Upper lobe of left lung (tissue), 6 donors: ENCODE data around the gene HPCAL1. TPM values are rescaled to one million over a fixed set of nuclear protein-coding genes. Genes with fewer than 3 reads are reported as not detected.
A peak's percentile ranks its signal among the peaks of the same experiment; 100 is the strongest.
"Not testable (repeated sequence)": the region's sequence is repeated elsewhere in the genome, so short reads cannot be mapped to it uniquely, and the experiment has no call there.

Experiments
- ATAC-seq, 2 donors: fragments of 200-7000 bp; cut with Tn5 transposase; one replicate each; pipeline ENCODE4 v1.9.1; 2022; ENCODE audit warnings: mild to moderate bottlenecking in 2 of 2, moderate library complexity in 2 of 2; ENCODE audit not compliant: low FRiP score in 2 of 2
- DNase-seq, 2 donors: peaks; one replicate each; pipeline ENCODE4 v3.0.0-alpha.2; 2019 to 2020
- H3K27ac ChIP-seq, 4 donors: fragments of 200-600 bp; sonication (generic); one replicate each; pipeline ENCODE4 v1.5.1; 2016 to 2019
- H3K27me3 ChIP-seq, 4 donors: fragments of 200-600 bp; sonication (generic); one replicate each; pipeline ENCODE4 v1.5.1; 2017 to 2019
- H3K36me3 ChIP-seq, 4 donors: fragments of 200-600 bp; sonication (generic); one replicate each; pipeline ENCODE4 v1.5.1; 2016 to 2019
- H3K4me1 ChIP-seq, 4 donors: fragments of 200-600 bp; sonication (generic); one replicate each; pipeline ENCODE4 v1.5.1; 2018 to 2019
- H3K4me3 ChIP-seq, 4 donors: fragments of 200-600 bp; sonication (generic); one replicate each; pipeline ENCODE4 v1.5.1; 2017 to 2019; ENCODE audit warnings: mild to moderate bottlenecking in 2 of 4, moderate library complexity in 1 of 4
- H3K9me3 ChIP-seq, 4 donors: fragments of 200-600 bp; sonication (generic); one replicate each; pipeline ENCODE4 v1.5.1; 2018 to 2019
- CTCF ChIP-seq, 6 experiments: fragments of 450-650 bp in 4 of 6; fragments of 200-600 bp in 2 of 6; sonication (generic) in 2 of 6; IDR thresholded peaks; one replicate each; pipeline ENCODE4 v1.5.1; 2016 to 2019; ENCODE audit warnings: antibody characterized with exemption in 6 of 6
- EP300 ChIP-seq, 4 donors: sonication (generic); formaldehyde crosslinking; IDR thresholded peaks; one replicate each; pipeline ENCODE4 v1.5.1; 2017; ENCODE audit warnings: antibody characterized with exemption in 4 of 4, control low read depth in 2 of 4
- POLR2A ChIP-seq, 4 donors: fragments of 450-650 bp; IDR thresholded peaks; one replicate each; pipeline ENCODE4 v1.5.1; 2016 to 2017; ENCODE audit warnings: antibody characterized with exemption in 4 of 4, mild to moderate bottlenecking in 2 of 4
- POLR2AphosphoS5 ChIP-seq, 2 donors: sonication (generic); formaldehyde crosslinking; IDR thresholded peaks; one replicate each; pipeline ENCODE4 v1.5.1; 2017; ENCODE audit warnings: antibody characterized with exemption in 2 of 2
- WGBS, 2 donors: methylation state at CpG; one replicate each; pipeline ENCODE4 v1.1.5; 2017 to 2018; 5-methylcytosine and 5-hydroxymethylcytosine counted together
- total RNA-seq, 6 donors: library from RNA; depleted of rRNA in 4 of 6; stranded (reverse); fragments of >200 nt in 4 of 6; gene quantifications; one replicate each; pipeline versions ENCODE4 v1.1.0 to v1.2.1, GENCODE V29; 2016 to 2021
- donor health status: DM: no; HTN: no; CAD: no; lungs with moderate emphysema.
- donor health status: DM: no; HTN: yes; CAD: no; lungs with severe emphysema.

HPCAL1 gene
- total RNA-seq, 6 donors from 2014 or later, result 131 to 481 (median 261) TPM

- Histone ChIP-seq H3K9me3 (no peaks in the 10 kb centered on the region), H3K27me3 (no peaks in the 10 kb centered on the region), H3K4me1 (peaks cover 13 to 19% (median 17%) of the 10 kb centered on the region in 4 donors), H3K36me3 (no peaks in the 10 kb centered on the region), H3K4me3 (no peak overlapping the region), H3K27ac (no peak overlapping the region)
- ATAC-seq, result no peak
- 86% methylated on average over 17 of the region's 17 CpGs for WGBS, 2 donors
- TF ChIP-seq POLR2AphosphoS5 (IDR thresholded peaks at IDR 0.05) (no peak), EP300 (IDR thresholded peaks at IDR 0.05) (no peak), CTCF (IDR thresholded peaks at IDR 0.05) (no peak), POLR2A (IDR thresholded peaks at IDR 0.05) (no peak)
- no peak for DNase-seq
Measured at GRCh38 chr2:10452956-10453904, 150.5 kb downstream of the HPCAL1 start.

GRCh38 chr2:10453905-10454298 lies 151.2 kb downstream of the HPCAL1 start:
- H3K9me3 ChIP-seq, result no peaks in the 10 kb centered on the region
- WGBS, 2 donors, result 76% methylated on average over 4 of the region's 9 CpGs; no CpG with 5 or more reads in 1 of the 2 donors

DNA sequence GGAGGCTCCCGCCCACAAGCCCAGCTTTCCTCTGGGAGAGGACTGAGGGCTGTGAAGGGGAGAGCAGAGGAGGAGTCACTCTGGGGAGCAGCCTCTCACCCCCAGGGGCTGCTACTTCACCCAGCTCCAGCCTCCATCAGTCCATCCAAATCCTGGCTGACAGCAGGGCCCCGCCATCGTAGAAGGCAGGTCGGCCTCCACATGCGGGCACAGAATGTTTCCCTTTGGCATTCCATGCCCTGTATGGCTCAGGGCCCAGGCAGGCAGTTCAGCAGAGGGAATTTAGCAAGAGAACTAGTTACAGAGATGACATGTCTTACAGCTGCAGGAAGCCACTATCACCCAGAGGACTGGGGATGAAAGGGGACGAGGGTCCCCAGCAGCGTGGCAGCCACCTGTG lies 151.8 kb downstream of the HPCAL1 start:
- no peak for ATAC-seq
- TF ChIP-seq CTCF (IDR thresholded peaks at IDR 0.05) (no peak), EP300 (IDR thresholded peaks at IDR 0.05) (no peak), POLR2A (IDR thresholded peaks at IDR 0.05) (no peak), POLR2AphosphoS5 (IDR thresholded peaks at IDR 0.05) (no peak)

More at GRCh38 chr2:10453905-10454298, 151.2 kb downstream of the HPCAL1 start:
- H3K4me1 ChIP-seq, result peaks cover 10 to 16% (median 14%) of the 10 kb centered on the region in 4 donors
- DNase-seq, result peak in 1 of 2 donors; percentile 62
- H3K4me3 ChIP-seq, result no peak overlapping the region
- H3K27me3 ChIP-seq, result no peaks in the 10 kb centered on the region
- peak in 1 of 2 donors; percentile 5 for ATAC-seq
- no peaks in the 10 kb centered on the region for H3K36me3 ChIP-seq
- no peak overlapping the region for H3K27ac ChIP-seq
- TF ChIP-seq POLR2A (IDR thresholded peaks at IDR 0.05) (no peak), POLR2AphosphoS5 (IDR thresholded peaks at IDR 0.05) (no peak), CTCF (IDR thresholded peaks at IDR 0.05) (no peak), EP300 (IDR thresholded peaks at IDR 0.05) (no peak)

GRCh38 chr2:10457195-10457594 lies 154.5 kb downstream of the HPCAL1 start:
- not testable (repeated sequence) for DNase-seq, H3K27ac ChIP-seq, H3K36me3 ChIP-seq, H3K4me3 ChIP-seq, H3K27me3 ChIP-seq, H3K4me1 ChIP-seq, H3K9me3 ChIP-seq, ATAC-seq
- WGBS, 2 donors, result 88 to 91% methylated on average over 3 of the region's 3 CpGs

More for the DNA sequence above, 151.8 kb downstream of the HPCAL1 start:
- Histone ChIP-seq H3K4me1 (peaks cover 4 to 10% (median 8%) of the 10 kb centered on the region in 4 donors), H3K36me3 (no peaks in the 10 kb centered on the region), H3K27ac (no peak overlapping the region), H3K9me3 (no peaks in the 10 kb centered on the region), H3K4me3 (no peak overlapping the region), H3K27me3 (no peaks in the 10 kb centered on the region)
- no peak for DNase-seq
- WGBS, 2 donors, result 84 to 96% methylated on average over 7 of the region's 7 CpGs

GRCh38 chr2:10457846-10458598 lies 155.3 kb downstream of the HPCAL1 start:
- ATAC-seq (no peak), DNase-seq (no peak)
- Histone ChIP-seq H3K4me1 (no peaks in the 10 kb centered on the region), H3K27me3 (no peaks in the 10 kb centered on the region), H3K9me3 (no peaks in the 10 kb centered on the region), H3K27ac (no peak overlapping the region), H3K4me3 (no peak overlapping the region), H3K36me3 (no peaks in the 10 kb centered on the region)
- 71 to 72% methylated on average over 11 of the region's 11 CpGs for WGBS, 2 donors
- no peak for TF ChIP-seq EP300 (IDR thresholded peaks at IDR 0.05)
- TF ChIP-seq CTCF (IDR thresholded peaks at IDR 0.05), result no peak
- TF ChIP-seq POLR2A (IDR thresholded peaks at IDR 0.05), result no peak
- TF ChIP-seq POLR2AphosphoS5 (IDR thresholded peaks at IDR 0.05), result no peak
